GM04504 (cell line): ENCODE measurements around the gene SIMC1.

Source experiments
- DNase-seq: peaks from one replicate; pipeline ENCODE4 v3.0.0-alpha.2; 2012; ENCODE audit warnings: low read depth

SIMC1 gene

GRCh38 chr5:176364765-176365350 lies 126.6 kb downstream of the SIMC1 start:
- DNase-seq = no peak

- peak; percentile 31 for DNase-seq
These were observed 127.4 kb downstream of the SIMC1 start, which contains the start of gene ARL10 for GRCh38 chr5:176365351-176366231. ARL10 (plus strand) TSS chr5:176365487; CDS start chr5:176365564, 77 bp downstream.

- DNase-seq = no peak
These were observed 128.1 kb downstream of the SIMC1 start for GRCh38 chr5:176366232-176366894.

GRCh38 chr5:176368726-176369125 lies 130.5 kb downstream of the SIMC1 start:
- no peak for DNase-seq

GRCh38 chr5:176369934-176370711 lies 131.9 kb downstream of the SIMC1 start:
- no peak for DNase-seq

GRCh38 chr5:176371621-176372539 lies 133.7 kb downstream of the SIMC1 start:
- no peak for DNase-seq

- no peak for DNase-seq
These were observed 135.0 kb downstream of the SIMC1 start for GRCh38 chr5:176373100-176373818.

GRCh38 chr5:176379881-176380280 lies 141.7 kb downstream of the SIMC1 start:
- no peak for DNase-seq

- DNase-seq = no peak
These were observed 143.2 kb downstream of the SIMC1 start for GRCh38 chr5:176381423-176381822.

- no peak for DNase-seq
These were observed 143.8 kb downstream of the SIMC1 start for GRCh38 chr5:176381979-176382378.

GRCh38 chr5:176382721-176383120 lies 144.5 kb downstream of the SIMC1 start:
- DNase-seq = no peak

GRCh38 chr5:176383248-176383905 lies 145.2 kb downstream of the SIMC1 start:
- DNase-seq = no peak

GRCh38 chr5:176383961-176384360 lies 145.7 kb downstream of the SIMC1 start:
- no peak for DNase-seq

- no peak for DNase-seq
These were observed 146.2 kb downstream of the SIMC1 start for GRCh38 chr5:176384366-176384930.

GRCh38 chr5:176384991-176385390 lies 146.8 kb downstream of the SIMC1 start:
- DNase-seq = no peak

- no peak for DNase-seq
These were observed 148.3 kb downstream of the SIMC1 start for GRCh38 chr5:176386491-176386890.

- no peak for DNase-seq
These were observed 149.2 kb downstream of the SIMC1 start for GRCh38 chr5:176387384-176387925.

GRCh38 chr5:176388003-176388443 lies 149.8 kb downstream of the SIMC1 start:
- DNase-seq = no peak
